ENCODE results near the gene SLC1A5.
A peak's percentile ranks its signal among the peaks of the same experiment; 100 is the strongest.

The SLC1A5 gene

DNA sequence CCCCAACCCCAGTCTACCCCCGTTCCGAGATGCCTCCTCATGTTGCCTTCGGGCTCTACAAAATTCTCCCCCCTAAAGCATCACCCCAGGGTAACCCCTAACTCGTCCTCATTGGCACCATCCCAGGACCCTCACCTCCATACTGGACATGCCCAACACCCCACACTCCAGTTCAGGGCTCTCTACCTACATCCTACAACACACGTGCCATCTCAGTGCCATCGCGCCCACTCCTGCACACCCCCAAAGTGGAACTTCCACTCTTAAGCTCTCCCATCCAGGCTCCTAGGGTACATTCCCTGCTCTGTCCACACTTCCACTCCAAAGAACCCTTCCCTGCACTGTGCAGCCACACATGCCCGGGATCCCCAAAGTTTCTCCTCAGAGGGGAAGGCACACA is 43.4 kb downstream of the SLC1A5 start:
- DNase-seq (ENCODE audit: low read depth in 4 of 4, low spot score in 1 of 4), result no peak

GRCh38 chr19:46744005-46744691 is 44.2 kb downstream of the SLC1A5 start:
- DNase-seq (ENCODE audit: low read depth in 4 of 4, low spot score in 1 of 4), result no peak

DNA sequence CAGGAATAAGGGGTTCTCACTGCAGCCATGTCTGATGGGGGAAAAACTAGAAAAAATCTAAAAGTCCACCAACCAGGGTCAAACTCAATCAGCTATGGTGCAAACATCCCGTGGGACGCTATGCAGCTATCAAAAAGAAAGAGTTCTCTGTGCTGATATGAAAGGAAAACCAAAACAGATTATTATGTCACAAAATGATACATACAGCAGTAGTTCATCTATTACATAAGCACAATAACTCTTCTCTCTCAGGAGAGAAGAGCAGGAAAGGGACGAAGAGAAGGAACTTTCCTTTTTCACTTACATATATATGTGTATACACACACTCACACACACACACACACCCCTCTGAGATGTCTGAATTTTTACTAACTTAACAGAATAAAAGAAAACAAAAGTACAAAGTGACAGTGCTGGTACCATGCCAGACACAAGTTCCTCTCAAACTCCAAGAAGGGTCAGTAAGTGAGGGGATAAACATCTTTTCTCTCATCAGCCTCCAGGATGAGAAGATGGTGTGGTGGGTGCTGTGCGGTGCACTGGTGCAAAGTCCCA is 45.4 kb downstream of the SLC1A5 start:
- DNase-seq (ENCODE audit: low read depth in 4 of 4, low spot score in 1 of 4), result no peak

GRCh38 chr19:46741447-46741846 is 46.9 kb downstream of the SLC1A5 start:
- no peak for DNase-seq (ENCODE audit: low read depth in 4 of 4, low spot score in 1 of 4)

- no peak for DNase-seq (ENCODE audit: low read depth in 4 of 4, low spot score in 1 of 4)
Measured at GRCh38 chr19:46739290-46739771, 49.1 kb downstream of the SLC1A5 start.

DNA sequence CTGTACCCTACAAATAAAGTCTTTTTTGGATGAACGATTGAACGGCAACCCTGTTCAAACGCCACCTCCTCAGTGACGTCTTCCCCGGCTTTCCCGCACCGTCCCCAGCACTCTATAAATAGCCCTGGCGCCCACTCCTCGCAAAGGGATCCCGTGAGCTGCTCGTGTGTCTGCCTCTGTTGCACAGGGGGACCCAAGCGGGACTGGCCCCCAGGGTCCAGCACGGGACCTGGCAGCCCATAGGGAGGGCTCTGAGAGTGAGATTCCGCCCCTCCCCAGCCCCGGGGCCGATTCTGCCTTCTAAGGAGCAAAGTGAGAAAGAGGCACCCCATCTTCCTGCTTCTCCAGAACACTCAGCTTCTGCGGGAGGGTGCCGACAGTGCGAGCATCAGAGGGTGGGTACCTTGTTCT is 50.6 kb downstream of the SLC1A5 start:
- DNase-seq (ENCODE audit: low read depth in 4 of 4, low spot score in 1 of 4), result no peak

- no peak for DNase-seq (ENCODE audit: low read depth in 4 of 4, low spot score in 1 of 4)
Measured at GRCh38 chr19:46737298-46737654, 51.1 kb downstream of the SLC1A5 start.

DNA sequence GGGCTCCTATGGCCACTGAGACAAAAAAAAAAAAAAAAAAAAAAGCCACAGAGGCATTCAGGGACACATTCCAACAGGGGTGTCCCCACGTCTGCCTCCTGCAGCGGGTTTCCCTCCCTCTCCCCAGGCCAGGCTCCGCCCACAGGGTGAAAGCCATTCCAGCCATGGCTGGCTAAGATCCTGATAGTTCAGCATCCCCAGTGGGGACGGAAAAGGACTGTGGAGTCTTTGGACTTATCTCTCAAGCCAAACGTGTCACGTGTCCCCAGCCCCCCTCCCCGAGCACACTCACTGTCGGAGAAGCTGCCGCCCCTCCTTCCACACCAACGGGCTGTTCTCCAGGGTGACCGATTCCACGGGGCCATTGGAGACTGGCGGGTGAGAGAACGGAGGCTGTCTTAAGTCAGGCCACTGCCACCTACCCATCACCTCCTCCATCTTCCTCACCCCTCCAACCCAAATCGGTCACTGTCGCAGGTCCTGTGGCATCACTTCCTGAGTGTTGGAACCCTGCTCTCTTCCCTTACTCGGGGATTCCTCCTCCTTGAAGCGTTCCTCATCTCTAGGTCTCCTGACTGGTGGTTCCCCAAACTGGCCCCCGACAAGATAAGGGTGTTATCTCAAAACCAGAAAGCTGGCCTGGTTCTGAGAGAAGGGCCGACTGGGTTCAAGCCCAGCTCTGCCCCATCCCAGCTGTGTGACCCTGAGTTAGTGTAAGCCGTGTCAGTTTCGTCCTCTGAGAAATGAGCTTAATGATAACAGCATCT is 51.7 kb downstream of the SLC1A5 start:
- DNase-seq (ENCODE audit: low read depth in 4 of 4, low spot score in 1 of 4), result no peak

DNA sequence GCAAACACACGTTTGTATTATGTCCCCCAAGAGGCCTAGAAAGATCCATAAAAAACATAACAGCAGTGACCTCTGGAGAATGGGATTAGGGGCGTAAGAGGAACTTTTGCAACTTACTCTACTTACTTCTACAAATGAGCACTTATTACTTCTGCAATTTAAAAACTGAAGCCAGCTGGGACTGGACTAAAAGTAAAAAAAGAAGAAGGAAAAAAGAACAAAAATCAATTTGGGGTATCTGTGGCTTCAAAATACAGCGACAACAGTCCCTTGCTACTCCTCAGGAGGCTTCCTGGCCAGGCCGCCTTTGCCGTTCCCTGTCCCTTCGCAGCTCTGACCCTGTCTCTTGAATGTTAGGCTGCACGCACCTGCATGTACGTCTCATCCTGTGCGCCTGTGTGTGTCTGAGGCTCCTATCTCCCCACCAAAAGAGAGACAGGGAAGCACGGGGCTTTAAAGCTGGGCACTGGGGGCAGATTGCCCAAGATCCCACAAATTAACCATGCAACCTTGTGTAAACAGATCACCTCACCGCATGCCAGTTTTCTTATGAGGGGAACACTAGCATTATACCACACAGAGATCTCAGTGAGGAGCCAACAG is 54.6 kb downstream of the SLC1A5 start:
- no peak for DNase-seq (ENCODE audit: low read depth in 4 of 4, low spot score in 1 of 4)

- no peak for DNase-seq (ENCODE audit: low read depth in 4 of 4, low spot score in 1 of 4)
Measured at GRCh38 chr19:46732966-46733689, 55.3 kb downstream of the SLC1A5 start.

GRCh38 chr19:46732172-46732938 is 56.0 kb downstream of the SLC1A5 start:
- DNase-seq (ENCODE audit: low read depth in 4 of 4, low spot score in 1 of 4), result no peak

GRCh38 chr19:46731584-46731983 is 56.8 kb downstream of the SLC1A5 start:
- no peak for DNase-seq (ENCODE audit: low read depth in 4 of 4, low spot score in 1 of 4)

- DNase-seq (ENCODE audit: low read depth in 4 of 4, low spot score in 1 of 4), result no peak
Measured at GRCh38 chr19:46731007-46731501, 57.3 kb downstream of the SLC1A5 start.

- no peak for DNase-seq (ENCODE audit: low read depth in 4 of 4, low spot score in 1 of 4)
Measured at GRCh38 chr19:46730595-46730994, 57.8 kb downstream of the SLC1A5 start.

DNA sequence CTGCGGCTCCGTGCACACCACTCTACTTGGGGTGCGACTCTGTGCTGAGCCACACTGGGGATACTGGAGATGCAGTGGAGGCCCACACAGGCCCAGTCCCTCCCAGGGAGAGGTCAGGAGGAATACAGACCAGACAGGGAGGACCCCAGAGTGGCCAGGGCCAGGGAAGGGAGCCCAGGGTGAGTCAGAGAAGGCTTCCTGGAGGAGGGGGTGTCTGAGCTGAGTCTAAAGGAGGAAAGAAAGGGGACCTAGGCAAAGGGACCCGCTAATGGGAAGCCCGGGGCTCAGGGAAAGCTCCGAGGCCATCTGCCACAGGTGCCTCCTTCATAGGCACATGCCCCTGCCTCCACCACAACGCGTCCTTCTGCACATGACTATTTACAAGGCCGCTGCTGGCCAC is 58.2 kb downstream of the SLC1A5 start:
- DNase-seq (ENCODE audit: low read depth in 4 of 4, low spot score in 1 of 4), result no peak

DNA sequence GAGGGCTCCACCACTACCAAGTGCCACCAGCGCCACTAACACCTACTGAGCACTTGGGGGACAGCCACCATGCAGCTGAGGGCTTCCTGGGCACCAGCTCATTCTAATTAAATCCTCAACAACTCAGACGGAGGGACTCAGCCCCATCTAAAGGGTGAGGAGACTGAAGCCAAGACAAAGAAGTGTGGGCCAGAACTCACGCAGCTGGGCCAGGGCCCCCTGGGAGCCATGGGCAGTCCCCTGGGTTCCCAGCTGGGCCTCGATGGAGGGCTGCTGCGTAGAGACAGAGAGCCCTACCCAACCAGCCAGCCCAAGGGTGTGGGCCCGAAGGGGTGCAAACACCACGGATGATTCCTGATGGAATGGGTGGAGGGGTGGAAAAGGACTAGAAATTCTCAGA is 58.7 kb downstream of the SLC1A5 start:
- DNase-seq (ENCODE audit: low read depth in 4 of 4, low spot score in 1 of 4), result no peak

DNA sequence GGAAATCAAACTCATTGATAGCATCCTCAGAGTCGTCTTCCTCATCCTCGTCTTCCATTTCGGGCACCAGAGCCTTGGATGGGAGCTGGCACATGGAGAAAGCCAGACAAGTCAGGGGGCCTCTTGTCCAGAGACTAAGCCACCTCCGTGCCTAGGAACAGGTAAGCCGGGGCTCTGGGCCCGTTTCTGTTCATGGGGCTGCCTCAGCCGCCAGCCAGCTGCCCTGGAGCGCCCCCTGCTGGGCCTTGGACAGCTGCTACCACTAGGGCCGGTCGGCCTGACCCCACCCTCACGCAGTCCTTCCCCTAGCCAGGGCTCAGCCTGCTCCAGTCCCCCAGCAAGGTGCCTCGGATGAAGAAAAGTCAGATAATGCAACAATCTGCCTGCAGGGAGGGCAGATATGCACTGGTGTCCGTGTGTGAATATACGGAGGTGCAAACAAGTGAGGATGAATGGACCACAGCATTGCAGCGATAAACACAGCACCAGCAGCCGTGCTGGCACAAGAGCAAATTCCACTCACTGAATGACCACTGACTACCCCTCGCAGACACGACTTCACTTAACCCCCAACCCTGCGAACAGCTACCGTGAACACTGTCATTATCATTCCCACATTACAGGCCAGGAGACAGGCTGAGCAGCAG is 59.6 kb downstream of the SLC1A5 start:
- DNase-seq (ENCODE audit: low read depth in 4 of 4, low spot score in 1 of 4), result peak; percentile 60 to 70 (median 68)

DNA sequence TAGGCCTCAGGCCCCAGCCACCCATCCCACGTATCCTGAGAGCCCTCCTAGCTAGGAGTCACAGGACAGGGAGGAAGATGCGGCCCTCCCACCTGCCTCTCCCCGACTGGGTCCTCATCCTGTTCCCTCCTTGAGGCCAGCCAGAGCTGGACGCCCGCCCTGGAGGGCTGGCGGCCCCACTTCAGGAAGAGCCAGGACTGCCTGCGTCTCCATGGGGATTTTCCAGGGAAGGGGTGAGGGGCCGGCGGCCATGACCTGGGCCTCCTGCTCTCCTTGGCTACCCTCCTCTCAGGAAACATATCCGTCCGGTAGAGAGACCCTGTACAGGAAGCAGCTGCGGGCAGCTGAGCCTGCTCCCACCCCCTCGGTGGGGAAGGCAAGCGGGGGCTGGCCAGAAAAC is 60.2 kb downstream of the SLC1A5 start:
- DNase-seq (ENCODE audit: low read depth in 4 of 4, low spot score in 1 of 4), result no peak

DNA sequence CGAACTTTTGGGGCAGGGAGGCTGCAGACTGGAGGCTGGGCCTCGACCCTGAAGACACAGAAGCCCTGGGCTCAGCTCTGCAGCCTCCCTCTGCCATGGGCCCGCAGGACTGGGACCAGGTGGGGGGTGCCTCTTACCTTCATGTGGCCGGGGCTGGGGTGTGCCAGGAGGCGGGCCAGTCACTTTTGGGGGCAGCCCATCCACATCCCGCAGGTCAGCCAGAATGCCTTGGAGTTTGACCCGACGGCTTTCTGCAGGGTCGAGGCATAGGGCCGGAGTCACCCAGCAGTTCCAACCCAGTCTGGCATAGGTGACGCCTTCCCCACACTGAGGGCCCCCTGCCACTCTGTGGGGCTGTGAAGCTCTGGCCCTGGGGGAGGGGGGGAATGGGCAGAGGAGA is 60.6 kb downstream of the SLC1A5 start:
- DNase-seq (ENCODE audit: low read depth in 4 of 4, low spot score in 1 of 4), result no peak

DNA sequence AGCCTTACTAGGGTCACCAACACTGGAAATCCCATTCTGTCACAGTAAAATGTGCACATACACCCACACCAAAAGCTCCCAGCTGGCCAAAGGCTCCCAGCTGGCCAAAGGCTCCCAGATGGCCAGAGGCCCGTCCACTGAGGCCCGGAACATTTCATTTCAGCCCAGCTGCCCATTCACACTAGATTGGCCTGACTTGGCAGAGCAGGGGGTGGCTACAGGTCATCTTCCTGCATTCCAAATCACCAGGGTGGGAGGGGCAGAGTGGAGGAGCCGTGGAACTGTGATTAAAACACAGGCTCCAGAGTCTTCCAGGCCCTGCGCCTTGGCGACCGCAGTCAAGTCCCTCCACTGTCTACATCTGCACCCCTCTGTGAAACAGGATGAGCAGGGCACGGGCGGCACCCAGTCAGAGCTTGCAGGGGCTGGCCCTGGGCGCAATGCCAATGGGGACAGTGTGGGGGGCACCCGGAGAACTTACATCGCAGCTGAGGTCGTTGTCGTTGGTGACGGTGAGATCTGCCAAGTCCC is 61.4 kb downstream of the SLC1A5 start:
- DNase-seq (ENCODE audit: low read depth in 4 of 4, low spot score in 1 of 4), result no peak
